GM20431 (cell line): ENCODE results near the gene ANK3.

ENCODE experiments used
- in situ Hi-C: fragments of 300-500 bp; cut with MseI, MboI; formaldehyde crosslinking; loops from one replicate; pipeline ENCODE4 v1.15.0; 2020; ENCODE audit warnings: low sequenced_read_pairs; ENCODE audit not compliant: unreplicated experiment

ANK3 gene

DNA sequence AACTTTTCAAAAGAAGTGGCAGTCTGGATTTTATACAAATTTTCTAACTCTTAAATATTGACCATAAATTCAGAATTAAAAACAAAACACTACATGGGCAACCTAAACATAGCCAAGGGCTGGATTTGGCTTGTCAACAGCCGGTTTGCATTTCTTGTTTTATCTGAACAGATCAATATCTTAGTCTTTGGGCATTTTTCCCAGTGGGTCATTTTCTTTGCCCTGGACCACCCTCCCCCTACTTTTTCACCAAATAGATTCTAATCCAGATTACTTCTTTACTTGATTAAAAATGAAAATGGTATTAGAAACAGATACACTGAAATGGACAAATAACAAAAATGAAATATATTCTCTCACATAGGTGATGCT lies 189.0 kb downstream of the ANK3 start:
- in situ Hi-C loops = loop anchor here (25.0 kb wide), 2 partner anchors 88 to 338 kb away; no protein-coding TSS in a partner anchor

DNA sequence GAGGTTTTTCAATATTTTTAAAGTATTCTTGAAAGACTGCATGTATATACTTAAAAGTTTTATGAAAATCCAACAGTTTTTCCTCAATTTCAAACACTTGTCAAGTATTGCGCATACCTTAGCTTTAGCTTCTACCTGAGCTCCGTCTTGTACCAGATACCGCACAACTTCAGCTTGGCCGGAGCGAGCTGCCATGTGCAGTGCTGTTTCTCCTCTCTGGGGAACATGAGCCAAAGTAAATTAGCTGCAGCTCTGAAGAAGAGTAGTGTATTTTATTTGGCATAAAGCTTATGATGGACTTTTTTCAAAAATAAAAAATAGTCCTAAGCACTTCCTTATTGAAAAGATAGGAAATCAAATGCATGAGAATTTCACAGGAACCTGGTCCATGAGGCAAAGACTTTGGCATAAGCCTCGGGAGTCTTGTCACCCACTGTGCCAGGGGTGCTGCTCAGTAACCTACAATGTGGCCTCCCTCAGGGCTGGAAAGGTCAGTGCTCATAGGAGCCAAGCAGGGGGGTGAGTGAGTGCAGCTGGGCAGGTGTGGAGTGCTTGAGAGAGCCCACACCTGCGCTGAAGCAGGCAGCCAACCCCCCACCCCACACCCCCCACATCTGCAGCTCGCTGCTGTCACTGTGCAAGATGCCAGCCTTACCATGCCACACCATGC lies 189.5 kb downstream of the ANK3 start:
- in situ Hi-C loops = loop anchor here (25.0 kb wide), 2 partner anchors 88 to 338 kb away; no protein-coding TSS in a partner anchor

DNA sequence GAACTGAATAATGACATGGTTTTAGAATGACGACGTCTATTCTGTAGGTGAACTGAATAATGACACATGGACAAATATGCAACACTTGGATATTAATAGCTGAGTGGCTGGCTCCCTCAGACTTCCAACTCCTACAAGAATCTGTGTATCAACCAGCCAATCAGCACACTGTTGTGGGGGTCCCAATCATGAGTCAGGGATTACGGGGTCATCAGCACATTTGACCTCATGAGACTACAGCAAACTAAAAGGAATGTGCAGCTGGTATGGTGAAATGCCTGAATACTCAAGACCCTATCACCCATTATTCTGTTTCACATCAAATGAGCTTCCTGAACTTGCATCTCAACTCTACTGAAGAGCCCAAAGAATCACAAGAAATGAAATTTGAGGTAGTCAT lies 192.5 kb downstream of the ANK3 start:
- in situ Hi-C loops = no loop called here

DNA sequence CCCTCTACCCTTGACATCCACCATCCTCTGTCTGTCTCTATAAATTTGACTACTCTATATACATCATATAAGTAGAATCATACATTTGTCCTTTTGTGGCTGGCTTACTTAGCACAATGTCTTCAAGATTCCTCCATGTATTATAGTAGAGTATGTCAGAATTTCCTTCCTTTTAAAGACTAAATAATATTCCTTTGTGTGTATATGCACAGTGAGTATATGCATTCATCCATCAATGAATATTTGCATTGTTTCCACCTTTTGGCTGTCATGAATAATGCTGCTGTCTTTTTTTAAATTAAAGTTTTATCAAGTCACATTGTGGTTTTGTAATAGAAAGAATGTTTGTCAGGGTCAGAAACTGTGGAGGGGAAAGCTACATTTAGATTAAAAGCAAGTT lies 195.3 kb downstream of the ANK3 start:
- in situ Hi-C loops = no loop called here

- in situ Hi-C loops = no loop called here
These were observed 196.7 kb downstream of the ANK3 start for GRCh38 chr10:60192946-60193345.

DNA sequence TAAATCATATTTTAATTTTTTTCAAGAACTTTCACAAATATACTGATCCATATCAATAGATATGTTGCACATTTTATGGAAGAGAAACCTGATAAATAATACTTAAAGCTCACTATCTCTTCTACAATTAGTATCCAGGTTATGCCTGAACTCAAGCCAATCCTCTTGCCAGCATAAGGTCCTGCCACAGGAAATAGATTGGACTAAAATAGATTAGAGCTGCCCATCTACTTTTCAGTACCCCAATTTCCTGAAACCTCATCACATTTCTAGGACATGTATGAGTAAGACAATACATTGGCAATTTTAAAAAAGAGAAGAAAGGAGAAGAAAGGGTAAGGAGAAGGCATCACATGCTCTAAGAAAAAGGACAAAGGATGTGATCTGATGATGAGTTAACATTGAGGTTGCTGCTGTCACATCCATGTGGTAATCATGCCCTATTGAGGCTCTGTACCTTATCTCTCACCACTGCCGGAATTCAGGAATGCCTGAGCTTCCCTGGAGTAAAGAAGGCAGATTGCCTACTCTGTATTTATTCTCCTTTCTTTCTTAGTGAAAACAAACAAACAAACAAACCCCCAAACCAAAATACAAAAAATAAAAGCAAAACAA lies 199.7 kb downstream of the ANK3 start:
- in situ Hi-C loops = no loop called here

DNA sequence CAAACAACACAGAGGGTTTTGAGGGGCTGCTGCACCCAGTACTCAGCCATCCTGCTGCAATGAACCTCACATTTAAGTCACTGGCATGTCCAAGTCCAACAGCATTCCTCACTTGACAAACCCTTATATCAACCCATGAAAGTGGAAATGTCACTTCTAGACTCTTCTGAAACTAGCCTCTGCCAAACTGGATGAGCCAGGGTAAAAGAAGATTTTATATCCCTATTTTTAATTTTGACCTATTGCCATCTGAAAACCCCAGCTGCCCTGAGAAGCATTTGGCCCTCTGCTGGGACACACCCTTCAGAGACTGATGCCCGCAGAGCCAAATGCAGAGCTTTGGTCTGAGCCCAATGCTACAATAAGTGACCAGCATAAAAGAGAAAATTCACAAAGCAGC lies 201.1 kb downstream of the ANK3 start:
- in situ Hi-C loops = no loop called here

- in situ Hi-C loops = no loop called here
These were observed 202.0 kb downstream of the ANK3 start for GRCh38 chr10:60187691-60188090.

DNA sequence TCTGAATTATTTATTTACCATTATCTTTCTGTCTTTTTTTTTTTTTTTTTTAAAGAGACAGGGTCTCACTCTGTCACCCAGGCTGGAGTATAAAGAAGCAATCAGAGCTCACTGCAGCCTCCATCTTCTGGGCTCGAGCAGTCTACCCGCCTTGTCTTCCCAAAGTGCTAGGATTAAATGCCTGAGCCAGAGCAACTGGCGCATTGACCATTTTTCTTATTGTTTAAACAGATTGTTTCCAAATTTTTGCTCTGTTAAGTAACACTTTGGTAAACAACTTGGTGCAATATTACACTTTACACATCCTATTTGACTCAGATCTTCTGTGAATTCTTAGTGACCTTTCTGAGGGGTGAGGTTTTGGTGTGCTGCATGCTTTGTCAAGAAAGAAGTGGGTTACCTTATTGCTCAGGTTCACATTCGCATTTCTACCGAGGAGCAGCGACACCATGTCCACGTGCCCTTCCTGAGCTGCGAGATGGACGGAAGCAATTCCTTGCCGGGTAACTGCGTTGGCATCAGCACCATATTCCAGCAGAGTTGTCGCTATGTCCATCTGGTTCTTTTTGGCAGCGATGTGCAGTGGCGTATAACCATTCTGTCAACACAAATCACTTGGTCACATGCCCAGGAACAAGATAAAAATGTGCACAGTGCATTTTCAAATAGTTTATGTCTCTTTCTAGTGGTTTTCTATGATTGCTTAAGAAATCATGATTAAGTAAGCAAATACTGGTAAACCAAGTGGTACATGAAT lies 203.2 kb downstream of the ANK3 start:
- in situ Hi-C loops = no loop called here

- in situ Hi-C loops = no loop called here
These were observed 204.3 kb downstream of the ANK3 start for GRCh38 chr10:60185421-60185820.

DNA sequence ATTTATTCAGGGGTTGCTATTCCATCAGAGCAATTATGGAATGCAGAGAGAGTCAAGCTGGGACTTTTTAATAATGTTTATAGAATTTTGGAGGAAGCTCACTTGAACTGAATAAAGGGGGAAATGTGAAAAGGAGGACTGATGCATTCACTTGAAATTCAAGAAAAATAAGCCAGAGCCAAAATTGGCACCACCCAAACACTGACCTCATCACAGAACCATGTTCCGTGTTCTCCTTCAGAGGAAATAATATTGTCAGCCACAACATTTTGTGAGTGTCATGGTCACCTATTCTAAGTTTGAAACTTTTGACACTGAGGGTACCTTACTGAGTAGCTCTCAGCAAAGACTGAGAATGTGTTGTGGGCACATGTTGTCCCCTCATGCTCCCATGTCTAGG lies 207.0 kb downstream of the ANK3 start:
- in situ Hi-C loops = no loop called here

DNA sequence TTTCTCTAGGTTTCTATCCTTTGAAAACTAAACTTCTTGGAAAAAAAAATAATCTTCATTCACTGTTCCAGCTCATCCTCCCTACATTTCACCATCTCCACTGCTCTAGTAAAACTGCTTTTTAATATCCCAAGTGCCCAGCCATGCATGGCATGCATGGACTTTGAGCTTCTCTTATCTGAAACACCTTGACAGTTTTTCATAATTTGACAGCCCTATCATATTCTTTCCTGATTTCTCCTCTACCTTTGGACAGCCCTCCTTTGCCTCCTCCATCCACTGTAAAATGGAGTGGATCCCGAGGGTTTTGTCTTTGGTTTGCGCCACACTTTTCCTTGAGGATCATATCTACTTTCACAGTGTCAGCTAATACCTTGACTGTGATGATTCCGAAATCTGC lies 212.8 kb downstream of the ANK3 start:
- in situ Hi-C loops = no loop called here

GRCh38 chr10:60175441-60175971 lies 214.2 kb downstream of the ANK3 start:
- in situ Hi-C loops = no loop called here

DNA sequence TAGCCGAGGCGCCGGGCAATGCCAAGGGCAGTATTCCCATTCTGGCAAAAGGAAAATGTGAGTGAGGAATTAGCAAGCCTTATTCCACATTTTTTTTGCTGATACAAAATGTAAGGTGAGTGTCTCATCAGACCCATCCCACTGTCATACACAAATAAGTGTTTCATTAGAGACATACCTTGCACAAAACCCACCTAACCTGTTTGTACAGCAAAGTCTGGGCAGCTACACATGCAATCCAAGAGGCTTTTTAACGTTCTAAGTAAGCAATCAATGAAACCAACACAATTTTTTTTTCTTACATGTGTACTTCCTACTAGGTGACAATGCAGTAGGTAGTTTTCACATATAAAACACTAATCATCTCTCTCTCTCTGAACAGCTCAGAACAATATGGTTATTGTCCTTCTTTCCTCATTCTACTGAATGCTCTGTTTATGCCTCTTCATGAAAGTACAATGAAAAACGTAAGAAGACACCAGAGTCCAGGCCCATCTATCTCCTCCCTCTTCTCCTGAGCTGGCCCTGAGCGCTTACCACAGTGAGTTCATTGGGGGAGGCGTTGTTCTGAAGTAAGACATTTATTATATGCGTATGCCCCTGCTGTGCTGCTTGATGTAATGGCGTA lies 217.2 kb downstream of the ANK3 start:
- in situ Hi-C loops = no loop called here

DNA sequence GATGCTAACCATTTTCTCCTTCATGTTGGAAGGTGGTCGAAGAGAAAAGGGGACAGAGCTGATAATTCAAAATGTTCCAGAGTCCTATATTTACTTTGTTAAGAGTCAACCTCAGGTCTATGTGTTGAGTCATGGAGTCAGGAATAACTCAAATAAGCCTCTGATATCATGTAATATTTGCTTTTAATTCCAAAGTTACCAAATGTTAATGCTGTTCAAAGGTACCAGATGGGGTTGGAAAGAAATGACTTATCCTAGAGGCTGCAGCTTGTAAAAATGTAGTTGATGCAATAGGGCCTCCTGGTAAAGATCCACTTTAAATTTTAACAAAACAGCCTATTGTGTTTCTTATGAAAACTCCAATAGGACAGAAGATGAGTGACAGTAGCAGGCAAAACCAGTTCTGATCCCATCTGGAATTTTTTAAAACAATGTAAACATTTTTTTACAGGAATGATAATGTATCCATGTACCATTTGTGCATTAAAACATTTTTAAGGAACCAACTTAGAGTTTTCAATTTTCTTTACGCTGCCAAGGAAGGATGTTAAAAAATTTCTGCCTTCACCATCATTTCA lies 218.2 kb downstream of the ANK3 start:
- in situ Hi-C loops = no loop called here

GRCh38 chr10:60170250-60170649 lies 219.4 kb downstream of the ANK3 start:
- in situ Hi-C loops = no loop called here

DNA sequence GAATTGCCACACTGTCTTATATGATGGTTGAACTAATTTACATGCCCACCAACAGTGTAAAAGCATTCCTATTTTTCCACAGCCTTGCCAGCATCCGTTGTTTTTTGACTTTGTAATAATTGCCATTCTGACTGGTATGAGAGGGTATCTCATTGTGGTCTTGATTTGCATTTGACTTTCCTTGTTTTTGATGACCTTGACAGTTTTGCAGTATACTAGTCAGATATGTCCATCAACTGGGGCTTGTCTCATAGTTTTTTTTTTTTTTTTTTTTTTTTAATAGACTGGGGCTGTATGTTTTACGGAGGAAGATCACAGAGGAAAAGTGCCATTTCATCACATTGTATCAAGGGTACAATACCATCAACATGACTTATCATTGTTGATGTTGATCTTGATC lies 220.6 kb downstream of the ANK3 start:
- in situ Hi-C loops = no loop called here

DNA sequence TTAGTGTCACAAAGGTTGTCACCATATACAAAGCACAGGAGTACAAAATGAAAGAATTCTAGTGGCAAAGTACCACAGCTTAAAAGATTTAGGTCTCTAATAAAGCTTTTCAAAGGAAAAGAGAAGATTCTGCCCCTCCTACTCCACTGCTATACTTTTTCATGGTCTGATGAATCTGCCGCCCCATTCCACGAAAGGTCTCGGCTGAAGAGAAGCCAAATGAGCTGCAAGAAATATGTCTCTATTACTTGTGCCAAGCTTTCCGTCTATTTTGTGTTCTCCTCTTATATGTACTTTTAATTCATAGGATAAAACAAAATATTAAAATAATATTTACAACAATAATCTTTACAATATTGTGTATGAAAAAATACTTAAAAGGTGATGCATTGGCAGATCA lies 222.6 kb downstream of the ANK3 start:
- in situ Hi-C loops = no loop called here

DNA sequence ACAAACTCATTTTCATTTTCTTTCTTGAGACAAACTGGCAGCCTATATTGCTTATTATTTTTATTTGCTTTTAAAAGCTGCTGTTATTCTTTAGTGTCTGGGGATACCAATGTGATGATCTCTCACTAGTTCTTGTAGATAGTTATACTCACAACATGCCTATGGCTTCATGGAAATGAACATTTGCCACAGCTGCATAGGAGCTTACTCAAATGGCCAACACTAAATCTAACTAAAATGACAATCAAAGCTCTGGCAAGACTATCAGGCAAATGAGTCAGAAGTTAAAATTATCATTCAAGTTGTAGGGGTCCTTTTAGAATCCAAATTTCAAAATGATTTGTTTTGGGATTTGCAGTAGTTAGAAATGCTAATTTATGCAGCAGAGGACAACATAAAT lies 225.9 kb downstream of the ANK3 start:
- in situ Hi-C loops = no loop called here

DNA sequence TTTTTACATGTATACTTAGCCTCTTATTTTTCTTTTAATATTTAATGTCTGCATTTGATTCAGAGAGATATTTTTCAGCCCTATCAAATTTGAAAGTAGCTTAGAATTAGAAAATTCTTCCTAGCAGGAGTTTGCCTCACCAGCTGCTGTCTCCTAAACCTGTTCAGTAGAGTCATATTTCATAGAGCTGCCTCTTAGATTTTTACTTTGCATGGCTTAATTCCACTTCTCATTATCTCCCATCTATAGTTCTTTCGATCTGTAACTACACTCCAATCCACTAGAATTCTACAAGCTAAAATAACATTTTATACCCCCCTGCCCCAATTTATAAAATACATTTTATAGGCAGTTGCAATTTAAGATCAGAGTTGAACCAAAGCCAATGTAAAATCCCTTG lies 227.0 kb downstream of the ANK3 start:
- in situ Hi-C loops = no loop called here
